PFSK-1 (cell line): ENCODE data around the gene SOX8.

Experiments used
- FOXP2 ChIP-seq: optimal IDR thresholded peaks from 2 replicates; pipeline ENCODE3; 2011; ENCODE audit warnings: borderline replicate concordance, control low read depth, inconsistent platforms; ENCODE audit not compliant: insufficient read depth; ENCODE audit errors: extremely low read length, extremely low read depth
- POLR2AphosphoS5 ChIP-seq: IDR thresholded peaks from 2 replicates; pipeline ENCODE4 v1.6.1; 2012; ENCODE audit warnings: low read depth, mild to moderate bottlenecking, control low read depth, low read length, moderate library complexity
- REST ChIP-seq, 2 experiments: IDR thresholded peaks; 2 replicates each; pipeline versions ENCODE4 v1.6.1 to v1.8.0; 2011 to 2012; ENCODE audit warnings: low read depth in 2 of 2, low read length in 2 of 2, control low read depth in 1 of 2, inconsistent platforms in 1 of 2, mild to moderate bottlenecking in 1 of 2, moderate library complexity in 1 of 2; ENCODE audit not compliant: insufficient read depth in 1 of 2
- SIN3A ChIP-seq: IDR thresholded peaks from 2 replicates; pipeline ENCODE4 v1.6.1; 2012; ENCODE audit warnings: mild to moderate bottlenecking, low read length, moderate library complexity, borderline replicate concordance; ENCODE audit not compliant: insufficient read depth
- TAF1 ChIP-seq: IDR thresholded peaks from 2 replicates; pipeline ENCODE4 v1.6.1; 2012; ENCODE audit warnings: low read length, control low read depth, borderline replicate concordance; ENCODE audit not compliant: insufficient read depth

SOX8 gene

GRCh38 chr16:1009358-1010150 is 28.0 kb downstream of the SOX8 start:
- TF ChIP-seq TAF1 (no peak), SIN3A (no peak), FOXP2 (no peak), POLR2AphosphoS5 (no peak), REST (IDR thresholded peaks at IDR 0.05; ENCODE audit: insufficient read depth in 1 of 2, low read depth in 2 of 2, low read length in 2 of 2) (no peak)

- TF ChIP-seq TAF1 (no peak), SIN3A (no peak), REST (IDR thresholded peaks at IDR 0.05; ENCODE audit: insufficient read depth in 1 of 2, low read depth in 2 of 2, low read length in 2 of 2) (no peak), FOXP2 (no peak), POLR2AphosphoS5 (no peak)
Measured at GRCh38 chr16:1010251-1010650, 28.7 kb downstream of the SOX8 start.

DNA sequence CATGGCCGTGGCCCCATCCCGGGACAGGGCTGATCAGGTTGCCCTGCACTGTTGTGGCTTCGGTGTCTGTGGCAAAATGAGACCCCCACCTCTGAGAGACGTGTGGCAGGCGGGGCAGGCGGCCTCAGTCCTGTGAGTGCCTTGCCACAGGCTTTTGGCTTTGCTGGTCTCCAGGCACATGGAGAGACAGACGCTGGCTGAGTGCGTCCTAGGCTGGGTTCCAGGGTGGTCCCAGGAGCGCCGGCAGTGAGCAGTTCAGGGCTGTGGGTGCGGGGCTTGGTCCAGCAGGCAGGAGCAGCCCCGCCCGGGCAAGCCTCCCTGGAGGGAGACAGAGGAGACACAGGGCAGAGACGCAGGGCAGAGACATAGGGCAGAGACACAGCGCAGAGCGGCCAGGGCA is 29.2 kb downstream of the SOX8 start:
- no peak for TF ChIP-seq REST (IDR thresholded peaks at IDR 0.05; ENCODE audit: insufficient read depth in 1 of 2, low read depth in 2 of 2, low read length in 2 of 2)
- no peak for TF ChIP-seq TAF1
- TF ChIP-seq SIN3A = no peak
- no peak for TF ChIP-seq FOXP2
- no peak for TF ChIP-seq POLR2AphosphoS5

GRCh38 chr16:1011316-1012082 is 29.9 kb downstream of the SOX8 start:
- no peak for TF ChIP-seq FOXP2
- no peak for TF ChIP-seq SIN3A
- TF ChIP-seq TAF1 = no peak
- TF ChIP-seq POLR2AphosphoS5 = no peak
- TF ChIP-seq REST (IDR thresholded peaks at IDR 0.05; ENCODE audit: insufficient read depth in 1 of 2, low read depth in 2 of 2, low read length in 2 of 2) = no peak
